GM12878 (cell line): ENCODE measurements around the gene TRPT1. TPM values are rescaled to one million over a fixed set of nuclear protein-coding genes. Genes with fewer than 3 reads are reported as not detected.

Experiments used
- CEBPZ ChIP-seq: fragments of 150-350 bp; IDR thresholded peaks from 2 replicates; pipeline ENCODE4 v1.6.1; 2016; ENCODE audit warnings: low read depth, low read length
- CREM ChIP-seq: IDR thresholded peaks from 2 replicates; pipeline ENCODE4 v1.6.1; 2014; ENCODE audit warnings: antibody characterized with exemption, low read depth
- DPF2 ChIP-seq: fragments of 450-650 bp; IDR thresholded peaks from 2 replicates; pipeline ENCODE4 v1.6.1; 2017; ENCODE audit warnings: mild to moderate bottlenecking
- EZH2 ChIP-seq: IDR thresholded peaks from 2 replicates; pipeline ENCODE4 v1.6.1; 2012; ENCODE audit warnings: low read depth, mild to moderate bottlenecking, control low read depth, inconsistent platforms, low read length, borderline replicate concordance; ENCODE audit not compliant: control insufficient read depth
- FOXK2 ChIP-seq: fragments of 450-650 bp; IDR thresholded peaks from 2 replicates; pipeline ENCODE4 v1.6.1; 2017; ENCODE audit warnings: mild to moderate bottlenecking, moderate library complexity
- HDAC2 ChIP-seq: fragments of 200-600 bp; sonication (generic); IDR thresholded peaks from 2 replicates; pipeline ENCODE4 v1.6.1; 2017
- MTA2 ChIP-seq: fragments of 450-650 bp; IDR thresholded peaks from 2 replicates; pipeline ENCODE4 v1.6.1; 2016; ENCODE audit warnings: low read depth, mild to moderate bottlenecking, moderate library complexity
- MTA3 ChIP-seq: IDR thresholded peaks from 2 replicates; pipeline ENCODE4 v1.6.1; 2012; ENCODE audit warnings: low read length, inconsistent platforms, borderline replicate concordance
- NFYA ChIP-seq: IDR thresholded peaks from 2 replicates; pipeline ENCODE4 v1.6.1; 2011; ENCODE audit warnings: low read depth, mild to moderate bottlenecking, low read length, improper control_type of control experiment, borderline replicate concordance
- NR2F1 ChIP-seq: fragments of 450-650 bp; conservative IDR thresholded peaks from 2 replicates; pipeline ENCODE4 v1.6.1; 2017; ENCODE audit warnings: mild to moderate bottlenecking
- PAX8 ChIP-seq: fragments of 450-650 bp; IDR thresholded peaks from 2 replicates; pipeline ENCODE4 v1.6.1; 2017; ENCODE audit warnings: mild to moderate bottlenecking, moderate library complexity
- RAD21 ChIP-seq: IDR thresholded peaks from 2 replicates; pipeline ENCODE4 v1.6.1; 2011; ENCODE audit warnings: mild to moderate bottlenecking, low read depth, low read length, moderate library complexity; ENCODE audit not compliant: insufficient read depth
- RAD51 ChIP-seq: fragments of 450-650 bp; IDR thresholded peaks from 2 replicates; pipeline ENCODE4 v1.6.1; 2016; ENCODE audit warnings: moderate library complexity, mild to moderate bottlenecking, inconsistent platforms
- SIN3A ChIP-seq: IDR thresholded peaks from 2 replicates; pipeline ENCODE4 v1.6.1; 2012; ENCODE audit warnings: low read depth, low read length, improper control_type of control experiment
- SMARCA5 ChIP-seq: fragments of 450-650 bp; IDR thresholded peaks from 2 replicates; pipeline ENCODE4 v1.6.1; 2017; ENCODE audit warnings: mild to moderate bottlenecking
- YBX1 ChIP-seq: fragments of 450-650 bp; IDR thresholded peaks from 2 replicates; pipeline ENCODE4 v1.6.1; 2016; ENCODE audit warnings: antibody characterized with exemption
- polyA plus RNA-seq, 11 experiments: library from polyadenylated mRNA; depleted of rRNA in 4 of 11; unstranded in 6 of 11; stranded (reverse) in 5 of 11; fragments of >200 nt; fragmentation: Nextera tagmentation in 4 of 11; fragmentation: Illumina TruSeq in 1 of 11; extraction: Ambion mirVana in 4 of 11; extraction: Trizol in 1 of 11; gene quantifications; 1 replicate in 1 of 11; 2 replicates in 10 of 11; pipeline versions ENCODE4 v1.2.1 to v1.2.3, GENCODE V29; 2011 to 2016; ENCODE audit warnings: inconsistent platforms in 2 of 11, missing spikeins in 2 of 11, low read depth in 1 of 11
- total RNA-seq, 4 experiments: library from RNA; depleted of rRNA in 3 of 4; stranded (reverse); fragments of >200 nt in 3 of 4; fragmentation: Illumina TruSeq in 1 of 4; extraction: Trizol in 1 of 4; gene quantifications; 2 replicates each; pipeline versions ENCODE4 v1.2.1 to v1.2.3, GENCODE V29; 2013 to 2021
- TF ChIP-seq, protein P1 (sequence below): fragments of 450-650 bp; IDR thresholded peaks from 2 replicates; pipeline ENCODE4 v1.6.1; 2017; ENCODE audit warnings: mild to moderate bottlenecking
- TF ChIP-seq, protein P2 (sequence below): fragments of 450-650 bp; IDR thresholded peaks from 2 replicates; pipeline ENCODE4 v1.6.1; 2016; ENCODE audit warnings: mild to moderate bottlenecking, moderate library complexity, borderline replicate concordance
- TF ChIP-seq, protein P3 (sequence below): fragments of 450-650 bp; IDR thresholded peaks from 2 replicates; pipeline ENCODE4 v1.6.1; 2018; ENCODE audit warnings: mild to moderate bottlenecking, low read depth, moderate library complexity; ENCODE audit not compliant: partially characterized antibody

The TRPT1 gene
- total and polyA plus RNA-seq, 10 of the 15 experiments (the other 5 are each of a cell fraction or from before 2014, with no cell fraction given) = 7.1 to 63.0 (median 31.4) TPM

- 0 out of 2 replicates have a peak, but pooled peaks have one; percentile 13 for TF ChIP-seq DPF2
- 0 out of 2 replicates have a peak, but pooled peaks have one; percentile 11 for TF ChIP-seq MTA2
- no peak for TF ChIP-seq CEBPZ
- TF ChIP-seq RAD51 = no peak
- TF ChIP-seq SMARCA5 = 0 out of 2 replicates have a peak, but pooled peaks have one; percentile 29
- TF ChIP-seq, protein P1, sequence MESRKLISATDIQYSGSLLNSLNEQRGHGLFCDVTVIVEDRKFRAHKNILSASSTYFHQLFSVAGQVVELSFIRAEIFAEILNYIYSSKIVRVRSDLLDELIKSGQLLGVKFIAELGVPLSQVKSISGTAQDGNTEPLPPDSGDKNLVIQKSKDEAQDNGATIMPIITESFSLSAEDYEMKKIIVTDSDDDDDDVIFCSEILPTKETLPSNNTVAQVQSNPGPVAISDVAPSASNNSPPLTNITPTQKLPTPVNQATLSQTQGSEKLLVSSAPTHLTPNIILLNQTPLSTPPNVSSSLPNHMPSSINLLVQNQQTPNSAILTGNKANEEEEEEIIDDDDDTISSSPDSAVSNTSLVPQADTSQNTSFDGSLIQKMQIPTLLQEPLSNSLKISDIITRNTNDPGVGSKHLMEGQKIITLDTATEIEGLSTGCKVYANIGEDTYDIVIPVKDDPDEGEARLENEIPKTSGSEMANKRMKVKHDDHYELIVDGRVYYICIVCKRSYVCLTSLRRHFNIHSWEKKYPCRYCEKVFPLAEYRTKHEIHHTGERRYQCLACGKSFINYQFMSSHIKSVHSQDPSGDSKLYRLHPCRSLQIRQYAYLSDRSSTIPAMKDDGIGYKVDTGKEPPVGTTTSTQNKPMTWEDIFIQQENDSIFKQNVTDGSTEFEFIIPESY = no peak
- no peak for TF ChIP-seq EZH2
- no peak for TF ChIP-seq FOXK2
- no peak for TF ChIP-seq NFYA
- no peak for TF ChIP-seq CREM
- TF ChIP-seq, protein P2, sequence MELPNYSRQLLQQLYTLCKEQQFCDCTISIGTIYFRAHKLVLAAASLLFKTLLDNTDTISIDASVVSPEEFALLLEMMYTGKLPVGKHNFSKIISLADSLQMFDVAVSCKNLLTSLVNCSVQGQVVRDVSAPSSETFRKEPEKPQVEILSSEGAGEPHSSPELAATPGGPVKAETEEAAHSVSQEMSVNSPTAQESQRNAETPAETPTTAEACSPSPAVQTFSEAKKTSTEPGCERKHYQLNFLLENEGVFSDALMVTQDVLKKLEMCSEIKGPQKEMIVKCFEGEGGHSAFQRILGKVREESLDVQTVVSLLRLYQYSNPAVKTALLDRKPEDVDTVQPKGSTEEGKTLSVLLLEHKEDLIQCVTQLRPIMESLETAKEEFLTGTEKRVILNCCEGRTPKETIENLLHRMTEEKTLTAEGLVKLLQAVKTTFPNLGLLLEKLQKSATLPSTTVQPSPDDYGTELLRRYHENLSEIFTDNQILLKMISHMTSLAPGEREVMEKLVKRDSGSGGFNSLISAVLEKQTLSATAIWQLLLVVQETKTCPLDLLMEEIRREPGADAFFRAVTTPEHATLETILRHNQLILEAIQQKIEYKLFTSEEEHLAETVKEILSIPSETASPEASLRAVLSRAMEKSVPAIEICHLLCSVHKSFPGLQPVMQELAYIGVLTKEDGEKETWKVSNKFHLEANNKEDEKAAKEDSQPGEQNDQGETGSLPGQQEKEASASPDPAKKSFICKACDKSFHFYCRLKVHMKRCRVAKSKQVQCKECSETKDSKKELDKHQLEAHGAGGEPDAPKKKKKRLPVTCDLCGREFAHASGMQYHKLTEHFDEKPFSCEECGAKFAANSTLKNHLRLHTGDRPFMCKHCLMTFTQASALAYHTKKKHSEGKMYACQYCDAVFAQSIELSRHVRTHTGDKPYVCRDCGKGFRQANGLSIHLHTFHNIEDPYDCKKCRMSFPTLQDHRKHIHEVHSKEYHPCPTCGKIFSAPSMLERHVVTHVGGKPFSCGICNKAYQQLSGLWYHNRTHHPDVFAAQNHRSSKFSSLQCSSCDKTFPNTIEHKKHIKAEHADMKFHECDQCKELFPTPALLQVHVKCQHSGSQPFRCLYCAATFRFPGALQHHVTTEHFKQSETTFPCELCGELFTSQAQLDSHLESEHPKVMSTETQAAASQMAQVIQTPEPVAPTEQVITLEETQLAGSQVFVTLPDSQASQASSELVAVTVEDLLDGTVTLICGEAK = no peak
- TF ChIP-seq, protein P3, sequence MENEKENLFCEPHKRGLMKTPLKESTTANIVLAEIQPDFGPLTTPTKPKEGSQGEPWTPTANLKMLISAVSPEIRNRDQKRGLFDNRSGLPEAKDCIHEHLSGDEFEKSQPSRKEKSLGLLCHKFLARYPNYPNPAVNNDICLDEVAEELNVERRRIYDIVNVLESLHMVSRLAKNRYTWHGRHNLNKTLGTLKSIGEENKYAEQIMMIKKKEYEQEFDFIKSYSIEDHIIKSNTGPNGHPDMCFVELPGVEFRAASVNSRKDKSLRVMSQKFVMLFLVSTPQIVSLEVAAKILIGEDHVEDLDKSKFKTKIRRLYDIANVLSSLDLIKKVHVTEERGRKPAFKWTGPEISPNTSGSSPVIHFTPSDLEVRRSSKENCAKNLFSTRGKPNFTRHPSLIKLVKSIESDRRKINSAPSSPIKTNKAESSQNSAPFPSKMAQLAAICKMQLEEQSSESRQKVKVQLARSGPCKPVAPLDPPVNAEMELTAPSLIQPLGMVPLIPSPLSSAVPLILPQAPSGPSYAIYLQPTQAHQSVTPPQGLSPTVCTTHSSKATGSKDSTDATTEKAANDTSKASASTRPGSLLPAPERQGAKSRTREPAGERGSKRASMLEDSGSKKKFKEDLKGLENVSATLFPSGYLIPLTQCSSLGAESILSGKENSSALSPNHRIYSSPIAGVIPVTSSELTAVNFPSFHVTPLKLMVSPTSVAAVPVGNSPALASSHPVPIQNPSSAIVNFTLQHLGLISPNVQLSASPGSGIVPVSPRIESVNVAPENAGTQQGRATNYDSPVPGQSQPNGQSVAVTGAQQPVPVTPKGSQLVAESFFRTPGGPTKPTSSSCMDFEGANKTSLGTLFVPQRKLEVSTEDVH = no peak
- TF ChIP-seq NR2F1 = no peak
- TF ChIP-seq HDAC2 = no peak
- 0 out of 2 replicates have a peak, but pooled peaks have one; percentile 68 for TF ChIP-seq MTA3
- TF ChIP-seq RAD21 = no peak
- TF ChIP-seq PAX8 = no peak
- no peak for TF ChIP-seq SIN3A
- TF ChIP-seq YBX1 = no peak
These were observed 19.3 kb downstream of the TRPT1 start, which contains the start of gene FERMT3 (continued) for GRCh38 chr11:64206457-64207255.
